Neural cell (in vitro differentiated cells): Measurements from ENCODE around the gene SMAD1. TPM values are rescaled to one million over a fixed set of nuclear protein-coding genes. Genes with fewer than 3 reads are reported as not detected.

Source experiments
- H2AFZ ChIP-seq: fragments of 200-600, 300-800 bp; sonication (generic), shearing (Covaris generic); 2 replicates; pipeline ENCODE4 v1.6.0; 2014; ENCODE audit warnings: low read depth, mild to moderate bottlenecking, antibody characterized with exemption, low read length, moderate library complexity
- H3F3A ChIP-seq: fragments of 200-600 bp; shearing (Covaris generic); 2 replicates; pipeline ENCODE4 v1.6.1; 2016; ENCODE audit warnings: mild to moderate bottlenecking, moderate library complexity, mixed read lengths, antibody characterized with exemption, low read length; ENCODE audit not compliant: insufficient read depth, poor library complexity, severe bottlenecking
- H3K27ac ChIP-seq: fragments of 200-600, 300-800 bp; sonication (generic), shearing (Covaris generic); 2 replicates; pipeline ENCODE4 v1.5.1; 2014; ENCODE audit warnings: mild to moderate bottlenecking, low read length, moderate library complexity
- H3K27me3 ChIP-seq: fragments of 300-800, 200-600 bp; sonication (generic), shearing (Covaris generic); 2 replicates; pipeline ENCODE4 v1.6.0; 2014; ENCODE audit warnings: mild to moderate bottlenecking, low read depth, low read length, moderate library complexity; ENCODE audit not compliant: insufficient read depth
- H3K36me3 ChIP-seq: fragments of 300-800, 200-600 bp; sonication (generic), shearing (Covaris generic); 2 replicates; pipeline ENCODE4 v1.5.1; 2014; ENCODE audit warnings: mild to moderate bottlenecking, antibody characterized with exemption, low read length, moderate library complexity; ENCODE audit not compliant: insufficient read depth
- H3K4me2 ChIP-seq: fragments of 300-800, 200-600 bp; sonication (generic), shearing (Covaris generic); 2 replicates; pipeline ENCODE4 v1.6.0; 2014; ENCODE audit warnings: mild to moderate bottlenecking, low read length
- H3K4me3 ChIP-seq: fragments of 300-800, 200-600 bp; sonication (generic), shearing (Covaris generic); 2 replicates; pipeline ENCODE4 v1.5.1; 2014; ENCODE audit warnings: mild to moderate bottlenecking, low read length, moderate library complexity
- H3K79me2 ChIP-seq: fragments of 200-600 bp; shearing (Covaris generic); replicated peaks from 2 replicates; pipeline ENCODE4 v1.6.0; 2014; ENCODE audit warnings: mild to moderate bottlenecking, low read length, moderate library complexity; ENCODE audit not compliant: insufficient read depth
- H3K9ac ChIP-seq: fragments of 300-800, 200-600 bp; sonication (generic), shearing (Covaris generic); 2 replicates; pipeline ENCODE4 v1.6.1; 2016; ENCODE audit warnings: mild to moderate bottlenecking, low read length, mixed read lengths
- H3K9me2 ChIP-seq: fragments of 200-600 bp; shearing (Covaris generic); 2 replicates; pipeline ENCODE4 v1.6.1; 2016; ENCODE audit warnings: mild to moderate bottlenecking, low read length, mixed read lengths; ENCODE audit not compliant: insufficient read depth
- H3K9me3 ChIP-seq: fragments of 200-600, 300-800 bp; sonication (generic), shearing (Covaris generic); 2 replicates; pipeline ENCODE4 v1.6.1; 2016; ENCODE audit warnings: mild to moderate bottlenecking, mixed run types, low read length, moderate library complexity, mixed read lengths
- H4K20me1 ChIP-seq: fragments of 200-600 bp; shearing (Covaris generic); 2 replicates; pipeline ENCODE4 v1.6.1; 2016; ENCODE audit warnings: mild to moderate bottlenecking, mixed run types; ENCODE audit not compliant: insufficient read depth
- CTCF ChIP-seq: fragments of 450-650 bp; IDR thresholded peaks from 2 replicates; pipeline ENCODE4 v1.5.1; 2014; ENCODE audit warnings: antibody characterized with exemption, mild to moderate bottlenecking, moderate library complexity; ENCODE audit not compliant: poor library complexity, severe bottlenecking
- EP300 ChIP-seq: fragments of 450-650 bp; conservative IDR thresholded peaks from 2 replicates; pipeline ENCODE4 v1.6.1; 2014; ENCODE audit warnings: antibody characterized with exemption, mild to moderate bottlenecking, moderate library complexity; ENCODE audit not compliant: poor library complexity, severe bottlenecking
- EZH2 ChIP-seq: fragments of 200-600, 300-800 bp; shearing (Covaris generic), sonication (generic); IDR thresholded peaks from 2 replicates; pipeline ENCODE4 v1.6.1; 2014; ENCODE audit warnings: antibody characterized with exemption, low read length, borderline replicate concordance, mild to moderate bottlenecking; ENCODE audit not compliant: insufficient read depth, poor library complexity, severe bottlenecking
- MXI1 ChIP-seq: fragments of 450-650 bp; conservative IDR thresholded peaks from 2 replicates; pipeline ENCODE4 v1.6.1; 2014; ENCODE audit warnings: antibody characterized with exemption, mild to moderate bottlenecking; ENCODE audit not compliant: poor library complexity, severe bottlenecking
- POLR2AphosphoS5 ChIP-seq: IDR thresholded peaks from 2 replicates; pipeline ENCODE4 v1.6.1; 2012
- RAD21 ChIP-seq: fragments of 450-650 bp; conservative IDR thresholded peaks from 2 replicates; pipeline ENCODE4 v1.6.1; 2014; ENCODE audit warnings: antibody characterized with exemption, mild to moderate bottlenecking, moderate library complexity
- REST ChIP-seq: IDR thresholded peaks from 2 replicates; pipeline ENCODE4 v1.6.1; 2012; ENCODE audit warnings: borderline replicate concordance
- SMC3 ChIP-seq: fragments of 450-650 bp; conservative IDR thresholded peaks from 2 replicates; pipeline ENCODE4 v1.6.1; 2014; ENCODE audit warnings: antibody characterized with exemption, mild to moderate bottlenecking, moderate library complexity; ENCODE audit not compliant: poor library complexity
- TAF1 ChIP-seq: IDR thresholded peaks from 2 replicates; pipeline ENCODE4 v1.6.1; 2012; ENCODE audit warnings: low read depth
- polyA plus RNA-seq: library from polyadenylated mRNA; depleted of rRNA; stranded (reverse); fragments of >200 nt; gene quantifications from 2 replicates; pipeline ENCODE4 v1.2.3, GENCODE V29; 2014

Gene SMAD1
- polyA plus RNA-seq, 1 donor from 2014 or later: 31.7 TPM

GRCh38 chr4:145453163-145453520 is 28.5 kb upstream of the SMAD1 start:
- H3K9me2 ChIP-seq: no peaks in the 10 kb centered on the region
- no peaks in the 10 kb centered on the region for H3K79me2 ChIP-seq
- TF ChIP-seq MXI1 (no peak), RAD21 (no peak), SMC3 (no peak), EZH2 (no peak), REST (no peak), TAF1 (no peak), POLR2AphosphoS5 (no peak), EP300 (no peak), CTCF (no peak)

GRCh38 chr4:145473203-145473602 is 8.4 kb upstream of the SMAD1 start:
- no peaks in the 10 kb centered on the region for H3K27me3 ChIP-seq
- no peaks in the 10 kb centered on the region for H3K36me3 ChIP-seq
- H3K9me3 ChIP-seq: no peaks in the 10 kb centered on the region
- H3K4me2 ChIP-seq: no peak overlapping the region
- no peaks in the 10 kb centered on the region for H3K9me2 ChIP-seq
- H4K20me1 ChIP-seq: no peaks in the 10 kb centered on the region
- H2AFZ ChIP-seq: no peak overlapping the region
- TF ChIP-seq CTCF: no peak
- no peak for TF ChIP-seq POLR2AphosphoS5
- no peak for TF ChIP-seq SMC3
- no peak for TF ChIP-seq EP300
- TF ChIP-seq EZH2: no peak
- no peak for TF ChIP-seq REST
- no peaks in the 10 kb centered on the region for H3F3A ChIP-seq
- H3K4me3 ChIP-seq: no peak overlapping the region
- no peaks in the 10 kb centered on the region for H3K79me2 ChIP-seq
- no peak overlapping the region for H3K27ac ChIP-seq
- no peak overlapping the region for H3K9ac ChIP-seq

More at GRCh38 chr4:145453163-145453520, 28.5 kb upstream of the SMAD1 start:
- no peak overlapping the region for H3K4me3 ChIP-seq
- no peak overlapping the region for H3K4me2 ChIP-seq
- H3K9me3 ChIP-seq: no peaks in the 10 kb centered on the region
- H2AFZ ChIP-seq: no peak overlapping the region
- no peaks in the 10 kb centered on the region for H3F3A ChIP-seq
- no peak overlapping the region for H3K27ac ChIP-seq
- H4K20me1 ChIP-seq: no peaks in the 10 kb centered on the region
- no peak overlapping the region for H3K9ac ChIP-seq
- H3K27me3 ChIP-seq: no peaks in the 10 kb centered on the region
- no peaks in the 10 kb centered on the region for H3K36me3 ChIP-seq
